HL-60 (cell line): ENCODE measurements around the gene FAM200A.

Experiments
- GABPA ChIP-seq: IDR thresholded peaks from 2 replicates; pipeline ENCODE4 v1.6.1; 2012; ENCODE audit warnings: low read depth
- POLR2AphosphoS5 ChIP-seq: IDR thresholded peaks from 2 replicates; pipeline ENCODE4 v1.6.1; 2012; ENCODE audit warnings: low read depth
- REST ChIP-seq: IDR thresholded peaks from 2 replicates; pipeline ENCODE4 v1.6.1; 2012; ENCODE audit warnings: low read depth; ENCODE audit not compliant: insufficient replicate concordance
- SPI1 ChIP-seq: IDR thresholded peaks from 2 replicates; pipeline ENCODE4 v1.6.1; 2012; ENCODE audit warnings: low read depth, mild to moderate bottlenecking, borderline replicate concordance
- TF ChIP-seq, protein P1 (sequence below): IDR thresholded peaks from one replicate; pipeline ENCODE4 v1.5.1; 2011; ENCODE audit warnings: low read length, control low read depth, inconsistent platforms; ENCODE audit not compliant: insufficient read depth

DNA sequence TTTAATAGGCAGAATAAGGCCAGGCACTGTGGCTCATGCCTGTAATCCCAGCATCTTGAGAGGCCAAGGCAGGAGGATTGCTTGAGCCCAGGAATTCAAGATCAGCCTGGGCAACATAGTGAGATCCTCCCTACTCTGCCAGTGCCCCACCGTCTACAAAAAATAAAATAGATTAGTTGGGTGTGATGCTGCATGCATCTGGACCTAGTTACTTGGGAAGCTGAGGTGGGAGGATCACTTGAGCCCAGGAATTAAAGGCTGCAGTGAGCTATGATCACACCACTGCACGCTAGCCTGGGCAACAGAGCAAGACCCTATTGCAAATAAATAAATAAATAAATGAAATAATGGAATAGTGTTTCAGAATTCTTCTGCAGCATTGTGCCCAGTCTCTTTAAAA is 16.2 kb downstream of the FAM200A start:
- TF ChIP-seq, protein P1, sequence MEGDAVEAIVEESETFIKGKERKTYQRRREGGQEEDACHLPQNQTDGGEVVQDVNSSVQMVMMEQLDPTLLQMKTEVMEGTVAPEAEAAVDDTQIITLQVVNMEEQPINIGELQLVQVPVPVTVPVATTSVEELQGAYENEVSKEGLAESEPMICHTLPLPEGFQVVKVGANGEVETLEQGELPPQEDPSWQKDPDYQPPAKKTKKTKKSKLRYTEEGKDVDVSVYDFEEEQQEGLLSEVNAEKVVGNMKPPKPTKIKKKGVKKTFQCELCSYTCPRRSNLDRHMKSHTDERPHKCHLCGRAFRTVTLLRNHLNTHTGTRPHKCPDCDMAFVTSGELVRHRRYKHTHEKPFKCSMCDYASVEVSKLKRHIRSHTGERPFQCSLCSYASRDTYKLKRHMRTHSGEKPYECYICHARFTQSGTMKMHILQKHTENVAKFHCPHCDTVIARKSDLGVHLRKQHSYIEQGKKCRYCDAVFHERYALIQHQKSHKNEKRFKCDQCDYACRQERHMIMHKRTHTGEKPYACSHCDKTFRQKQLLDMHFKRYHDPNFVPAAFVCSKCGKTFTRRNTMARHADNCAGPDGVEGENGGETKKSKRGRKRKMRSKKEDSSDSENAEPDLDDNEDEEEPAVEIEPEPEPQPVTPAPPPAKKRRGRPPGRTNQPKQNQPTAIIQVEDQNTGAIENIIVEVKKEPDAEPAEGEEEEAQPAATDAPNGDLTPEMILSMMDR, result no peak
- TF ChIP-seq POLR2AphosphoS5, result no peak
- no peak for TF ChIP-seq REST
- TF ChIP-seq GABPA, result no peak
- no peak for TF ChIP-seq SPI1
